GM12801 (cell line): ENCODE results near the gene FPR2.

Experiments used
- TF ChIP-seq, protein P1 (sequence below): IDR thresholded peaks from one replicate; pipeline ENCODE4 v1.5.1; 2011; ENCODE audit warnings: control low read depth; ENCODE audit not compliant: insufficient read length; ENCODE audit errors: extremely low read depth

The FPR2 gene

DNA sequence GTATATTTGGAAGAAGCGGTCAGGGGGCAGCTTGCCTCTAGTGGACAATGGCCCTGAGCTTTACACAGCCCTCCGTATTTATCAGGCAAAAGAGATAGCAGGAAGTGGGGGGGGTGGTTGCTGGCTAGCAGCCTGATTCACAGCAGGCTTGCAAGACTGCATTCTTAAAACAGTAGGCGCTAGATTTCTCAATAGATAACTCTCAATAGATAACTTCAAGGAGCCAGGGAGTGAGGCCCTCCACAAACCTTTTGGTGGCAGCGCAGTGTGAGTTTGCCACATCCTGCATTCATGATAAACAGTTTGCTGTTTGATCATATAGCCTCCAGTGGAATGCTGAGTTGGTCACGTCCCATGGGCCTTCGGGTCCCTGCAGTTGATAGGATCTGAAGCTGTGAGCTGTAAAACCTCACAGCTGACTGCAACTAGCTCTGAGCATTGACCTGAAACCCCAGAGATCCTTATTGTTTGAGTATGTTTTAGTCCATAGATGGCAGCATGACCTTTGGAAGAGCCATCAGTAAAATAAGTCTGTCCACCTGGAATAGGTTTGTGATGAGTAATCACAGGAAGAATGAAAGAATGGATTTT is 46.2 kb downstream of the FPR2 start:
- TF ChIP-seq, protein P1, sequence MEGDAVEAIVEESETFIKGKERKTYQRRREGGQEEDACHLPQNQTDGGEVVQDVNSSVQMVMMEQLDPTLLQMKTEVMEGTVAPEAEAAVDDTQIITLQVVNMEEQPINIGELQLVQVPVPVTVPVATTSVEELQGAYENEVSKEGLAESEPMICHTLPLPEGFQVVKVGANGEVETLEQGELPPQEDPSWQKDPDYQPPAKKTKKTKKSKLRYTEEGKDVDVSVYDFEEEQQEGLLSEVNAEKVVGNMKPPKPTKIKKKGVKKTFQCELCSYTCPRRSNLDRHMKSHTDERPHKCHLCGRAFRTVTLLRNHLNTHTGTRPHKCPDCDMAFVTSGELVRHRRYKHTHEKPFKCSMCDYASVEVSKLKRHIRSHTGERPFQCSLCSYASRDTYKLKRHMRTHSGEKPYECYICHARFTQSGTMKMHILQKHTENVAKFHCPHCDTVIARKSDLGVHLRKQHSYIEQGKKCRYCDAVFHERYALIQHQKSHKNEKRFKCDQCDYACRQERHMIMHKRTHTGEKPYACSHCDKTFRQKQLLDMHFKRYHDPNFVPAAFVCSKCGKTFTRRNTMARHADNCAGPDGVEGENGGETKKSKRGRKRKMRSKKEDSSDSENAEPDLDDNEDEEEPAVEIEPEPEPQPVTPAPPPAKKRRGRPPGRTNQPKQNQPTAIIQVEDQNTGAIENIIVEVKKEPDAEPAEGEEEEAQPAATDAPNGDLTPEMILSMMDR, result no peak

DNA sequence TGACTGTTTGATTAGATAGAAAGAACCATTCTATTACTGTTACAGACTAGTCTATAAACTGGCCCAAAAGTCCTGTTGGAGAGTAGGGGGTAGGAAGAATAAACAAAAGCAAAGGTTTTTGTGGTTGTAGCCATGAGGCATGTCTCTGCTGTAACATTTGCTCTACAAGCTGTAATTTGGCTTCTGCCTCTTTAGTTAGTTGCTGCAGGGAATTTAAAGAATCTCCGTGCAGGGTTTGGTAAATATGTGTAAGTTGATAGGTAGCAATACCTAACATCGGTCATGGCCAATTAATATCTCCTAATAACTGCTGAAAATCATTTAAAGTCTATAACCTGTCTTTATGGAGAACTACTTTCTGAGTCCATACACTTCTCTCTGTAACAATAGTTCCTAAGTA is 46.9 kb downstream of the FPR2 start:
- TF ChIP-seq, protein P1, result no peak

DNA sequence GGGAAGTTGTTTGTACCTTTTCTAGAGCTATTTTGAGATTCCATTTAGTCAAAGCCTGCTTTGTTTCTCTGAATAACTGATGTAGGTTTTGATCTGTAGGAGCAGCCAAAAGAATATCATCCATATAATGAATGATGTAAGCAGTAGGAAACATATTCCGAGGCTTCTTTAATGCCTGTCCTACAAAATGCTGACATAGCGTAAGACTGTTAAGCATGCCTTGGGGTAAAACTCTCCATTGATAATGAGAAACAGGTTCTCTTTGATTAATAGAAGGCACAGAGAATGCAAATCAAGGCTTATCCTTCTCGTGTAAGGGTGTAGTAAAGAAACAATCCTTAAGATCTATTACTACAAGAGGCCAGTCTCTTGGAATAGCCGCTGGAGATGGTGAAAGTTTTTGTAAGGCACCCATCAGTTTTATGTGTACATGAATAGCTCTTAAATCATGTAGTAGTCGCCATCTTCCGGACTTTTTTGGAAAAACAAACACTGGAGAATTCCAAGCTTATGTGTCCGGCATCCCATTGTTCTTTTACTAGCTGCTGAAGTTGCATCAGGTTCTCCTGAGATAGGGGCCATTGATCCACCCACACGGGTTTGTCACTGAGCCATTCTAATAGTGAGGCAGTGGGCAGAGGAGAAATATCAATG is 47.5 kb downstream of the FPR2 start:
- TF ChIP-seq, protein P1, result no peak

GRCh38 chr19:51809787-51810186 is 48.8 kb downstream of the FPR2 start:
- TF ChIP-seq, protein P1, result no peak

- TF ChIP-seq, protein P1, result no peak
These were observed 49.2 kb downstream of the FPR2 start for GRCh38 chr19:51810223-51810622.

DNA sequence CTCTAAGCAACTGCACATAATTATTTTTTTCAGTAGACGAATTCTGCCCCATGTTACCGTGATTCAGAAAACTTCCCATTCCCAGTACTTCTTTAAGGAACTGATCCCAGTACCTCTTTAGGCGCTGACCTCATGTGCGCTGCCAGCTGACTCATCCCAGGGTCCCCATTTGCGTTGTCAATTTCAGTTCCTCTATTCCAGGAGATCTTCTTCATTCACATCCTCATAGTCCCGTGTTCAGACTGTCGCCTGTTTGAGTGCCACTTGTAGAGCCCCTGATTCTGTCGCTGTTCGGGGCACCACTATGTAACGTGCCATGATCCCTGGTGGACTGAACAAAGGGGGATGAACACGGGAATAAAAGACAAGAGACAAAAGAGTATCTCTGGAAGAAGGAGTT is 50.4 kb downstream of the FPR2 start:
- TF ChIP-seq, protein P1, result no peak

DNA sequence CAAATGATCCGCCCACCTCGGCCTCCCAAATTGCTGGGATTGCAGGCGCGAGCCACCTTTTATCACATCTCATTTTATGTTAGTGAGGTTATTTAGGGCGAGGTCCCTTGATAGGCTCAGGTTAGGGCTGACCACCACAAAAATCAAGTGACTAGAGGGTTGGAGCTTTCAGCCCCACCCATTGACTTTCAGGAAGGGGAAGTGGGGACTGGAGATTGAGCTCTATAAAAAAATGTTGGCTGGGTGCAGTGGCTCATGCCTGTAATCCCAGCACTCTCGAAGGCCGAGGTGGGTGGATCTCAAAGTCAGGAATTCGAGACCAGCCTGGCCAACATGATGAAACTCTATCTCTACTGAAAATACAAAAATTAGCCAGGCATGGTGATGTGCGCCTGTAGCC is 54.1 kb downstream of the FPR2 start:
- TF ChIP-seq, protein P1, result no peak
